SH-SY5Y (cell line): Measurements from ENCODE around the gene AKT3.

Experiments used
- GATA2 ChIP-seq: IDR thresholded peaks from 2 replicates; pipeline ENCODE4 v1.6.1; 2011; ENCODE audit warnings: mild to moderate bottlenecking, low read depth, low read length
- GATA3 ChIP-seq: IDR thresholded peaks from 2 replicates; pipeline ENCODE4 v1.6.1; 2011; ENCODE audit warnings: low read depth, mild to moderate bottlenecking, low read length, moderate library complexity

- no peak for TF ChIP-seq GATA2
- TF ChIP-seq GATA3, result no peak
Measured at GRCh38 chr1:243693800-243694199, 156.2 kb downstream of the AKT3 start.
